HFF-Myc (cell line): ENCODE results near the gene KLF13.

Experiments
- DNase-seq: peaks from one replicate; pipeline ENCODE4 v3.0.0-alpha.2; 2011; ENCODE audit warnings: low read depth; ENCODE audit errors: extremely low read depth
- H3K4me3 ChIP-seq: replicated peaks from 2 replicates; pipeline ENCODE4 v1.5.1; 2011; ENCODE audit warnings: low read depth, mild to moderate bottlenecking, control low read depth, low read length
- CTCF ChIP-seq: IDR thresholded peaks from 2 replicates; pipeline ENCODE4 v1.5.1; 2012; ENCODE audit warnings: mild to moderate bottlenecking, low read depth, low read length, control low read depth; ENCODE audit errors: missing control alignments

KLF13 gene

DNA sequence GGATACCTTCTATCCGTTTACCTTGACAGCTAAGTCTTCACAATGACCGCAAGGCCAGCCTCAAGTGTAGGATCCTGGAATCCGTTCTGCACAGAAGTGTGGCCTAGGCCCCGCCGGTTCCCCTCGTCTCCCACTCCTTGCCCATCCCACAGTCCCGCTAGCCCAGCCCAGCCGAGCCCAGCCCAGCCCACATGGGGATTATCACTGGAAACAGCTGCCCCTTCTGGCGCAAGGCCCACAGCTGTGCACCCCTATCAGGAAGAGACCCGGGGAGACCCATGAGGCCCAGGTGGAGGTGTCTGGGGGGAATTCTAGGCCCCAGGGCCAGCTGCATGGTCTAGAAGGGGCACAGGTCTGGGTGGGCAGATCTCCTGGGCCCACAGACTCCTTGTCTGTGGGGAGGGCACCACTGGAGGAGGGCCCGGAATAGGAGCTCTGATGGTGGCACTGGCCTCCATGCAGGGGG, 27.9 kb upstream of the KLF13 start:
- DNase-seq, result no peak
- H3K4me3 ChIP-seq, result no peak overlapping the region
- no peak for TF ChIP-seq CTCF

DNA sequence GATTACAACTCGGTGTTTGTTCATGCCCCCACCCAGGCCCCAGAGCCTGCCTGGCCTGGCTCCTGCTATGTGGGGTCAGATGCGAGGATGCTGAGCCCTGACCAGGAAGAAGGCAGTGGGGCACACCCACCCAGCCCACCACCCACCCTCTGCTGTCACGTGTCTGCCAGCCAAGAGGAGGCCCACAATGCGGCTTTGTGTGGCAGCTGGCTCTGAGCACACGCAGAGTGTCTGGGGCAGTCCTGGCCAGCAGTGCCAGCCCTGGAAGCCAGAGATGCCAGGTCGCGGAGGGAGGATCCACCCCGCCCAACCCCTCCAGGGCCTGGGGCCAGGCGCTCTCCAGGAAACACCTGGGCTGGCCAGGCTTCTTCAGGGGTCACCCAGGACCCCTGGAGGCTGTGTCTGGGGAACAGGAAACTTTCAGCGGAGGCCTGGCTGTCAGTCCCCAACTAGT, 26.4 kb upstream of the KLF13 start:
- no peak for DNase-seq
- no peak overlapping the region for H3K4me3 ChIP-seq
- no peak for TF ChIP-seq CTCF

- DNase-seq, result no peak
- no peak for TF ChIP-seq CTCF
- no peak overlapping the region for H3K4me3 ChIP-seq
These were observed 25.5 kb upstream of the KLF13 start for GRCh38 chr15:31300981-31301672.

- no peak for DNase-seq
- H3K4me3 ChIP-seq, result no peak overlapping the region
- no peak for TF ChIP-seq CTCF
These were observed 25.0 kb upstream of the KLF13 start for GRCh38 chr15:31301673-31301990.

DNA sequence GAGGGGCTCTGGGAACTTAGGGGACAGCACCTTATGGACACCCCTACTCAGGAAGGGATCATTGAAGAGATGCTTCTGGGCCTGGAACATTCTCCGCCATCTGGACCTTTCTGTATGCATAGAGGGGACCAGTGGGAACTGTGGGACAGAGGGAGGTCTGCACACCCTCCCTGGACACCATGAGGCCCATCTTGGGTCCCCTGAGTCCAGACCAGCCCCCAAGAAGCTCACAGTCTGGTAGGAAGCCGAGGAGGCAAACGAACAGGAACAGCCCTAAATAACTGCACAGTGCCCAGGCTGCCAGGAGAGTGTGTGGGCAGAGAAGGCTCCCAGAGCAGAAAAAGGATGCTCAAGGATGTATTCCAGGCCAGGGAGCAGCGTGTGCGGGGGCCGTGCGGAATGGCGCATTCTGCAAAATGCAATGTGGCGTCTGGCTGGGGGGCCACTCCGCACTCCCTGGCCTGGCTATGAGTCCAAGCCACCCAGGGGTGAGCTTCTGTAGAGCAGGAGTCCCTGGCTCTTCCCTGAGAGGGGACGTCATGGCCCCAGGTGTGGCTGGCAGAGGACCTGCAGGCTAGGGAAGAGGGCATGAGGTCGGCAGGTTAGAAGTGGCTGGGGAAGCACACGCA, 24.5 kb upstream of the KLF13 start:
- no peak for TF ChIP-seq CTCF
- H3K4me3 ChIP-seq, result no peak overlapping the region
- no peak for DNase-seq

DNA sequence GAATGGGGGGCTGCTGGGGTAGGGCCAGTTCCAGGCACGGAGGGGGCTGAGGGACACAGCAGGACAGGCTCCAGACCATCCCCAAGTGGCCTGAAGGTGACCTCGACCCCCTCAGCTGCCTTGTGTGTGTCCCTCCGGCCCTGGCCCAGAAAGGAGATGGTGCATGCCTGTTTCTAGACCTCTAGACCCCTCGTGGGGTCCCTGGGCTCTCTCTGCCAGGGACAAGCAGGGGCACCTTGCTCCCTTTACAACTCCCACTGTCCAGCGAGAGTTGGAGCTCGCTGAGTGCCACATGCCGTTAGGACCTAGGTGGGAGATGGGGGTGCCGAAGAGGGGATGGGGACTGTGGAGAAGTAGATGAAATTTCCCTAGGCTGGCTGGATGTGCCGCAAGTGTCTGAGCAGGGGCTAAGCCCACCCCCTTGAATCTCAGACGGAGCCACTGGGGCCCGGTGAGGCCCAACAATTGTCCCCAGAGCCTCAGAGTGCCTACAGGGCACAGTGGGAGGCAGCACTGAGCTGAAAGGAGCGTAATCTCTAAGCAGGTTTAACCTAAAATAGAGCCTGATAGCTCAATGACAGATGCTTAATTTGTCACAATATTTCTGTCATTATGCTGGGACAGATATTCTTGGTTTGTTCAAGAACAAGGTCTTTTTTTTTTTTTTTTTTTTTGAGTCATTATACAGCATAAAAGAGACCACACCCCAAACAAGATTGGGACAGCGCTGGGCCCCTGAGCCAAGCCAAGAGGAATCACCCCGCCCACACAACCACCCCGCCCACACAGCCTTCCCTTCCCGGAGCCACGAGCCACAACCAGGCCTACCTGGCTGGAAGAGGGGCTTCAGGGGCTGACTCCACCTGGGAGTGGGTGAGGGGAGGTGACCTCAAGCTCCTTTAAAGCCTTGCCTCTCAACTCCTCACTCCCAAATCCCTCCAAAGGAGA, 23.6 kb upstream of the KLF13 start:
- H3K4me3 ChIP-seq, result no peak overlapping the region
- no peak for TF ChIP-seq CTCF
- no peak for DNase-seq
